Transverse colon (tissue), 4 donors: Measurements from ENCODE around the gene MAPK12. TPM values are rescaled to one million over a fixed set of nuclear protein-coding genes. Genes with fewer than 3 reads are reported as not detected.
A peak's percentile ranks its signal among the peaks of the same experiment; 100 is the strongest.

Experiments
- DNase-seq: peaks from one replicate; pipeline ENCODE4 v3.0.0-alpha.2; 2019
- H3K27ac ChIP-seq, 4 donors: fragments of 200-600 bp; sonication (generic); 2 replicates each; pipeline ENCODE4 v1.5.1; 2016 to 2018; ENCODE audit warnings: inconsistent platforms in 4 of 4
- H3K27me3 ChIP-seq: fragments of 200-600 bp; sonication (generic); 2 replicates; pipeline ENCODE4 v1.5.1; 2017; ENCODE audit warnings: inconsistent platforms
- H3K36me3 ChIP-seq, 4 donors: fragments of 200-600 bp; sonication (generic); 2 replicates each; pipeline ENCODE4 v1.5.1; 2017 to 2019; ENCODE audit warnings: inconsistent platforms in 4 of 4
- H3K4me1 ChIP-seq, 4 donors: fragments of 200-600 bp; sonication (generic); 2 replicates each; pipeline ENCODE4 v1.5.1; 2017 to 2020; ENCODE audit warnings: inconsistent platforms in 4 of 4
- H3K4me3 ChIP-seq, 4 donors: fragments of 200-600 bp; sonication (generic); 1 replicate in 1 of 4; 2 replicates in 3 of 4; pipeline versions ENCODE4 v1.5.1 to v1.6.1; 2017 to 2019; ENCODE audit warnings: inconsistent platforms in 4 of 4
- H3K9me3 ChIP-seq, 2 donors: fragments of 200-600 bp; sonication (generic); 2 replicates each; pipeline ENCODE4 v1.5.1; 2017 to 2019; ENCODE audit warnings: inconsistent platforms in 2 of 2
- CTCF ChIP-seq, 5 experiments: fragments of 200-600 bp in 3 of 5; fragments of 450-650 bp in 2 of 5; sonication (generic) in 3 of 5; IDR thresholded peaks; 1 replicate in 2 of 5; 2 replicates in 3 of 5; pipeline ENCODE4 v1.5.1; 2016 to 2017; ENCODE audit warnings: antibody characterized with exemption in 5 of 5, inconsistent platforms in 3 of 5, mild to moderate bottlenecking in 2 of 5, moderate library complexity in 1 of 5
- EP300 ChIP-seq: sonication (generic); formaldehyde crosslinking; IDR thresholded peaks from one replicate; pipeline ENCODE4 v1.6.1; 2017; ENCODE audit warnings: antibody characterized with exemption, low read depth
- POLR2A ChIP-seq: fragments of 450-650 bp; IDR thresholded peaks from one replicate; pipeline ENCODE4 v1.6.1; 2016; ENCODE audit warnings: antibody characterized with exemption, mild to moderate bottlenecking, moderate library complexity
- POLR2AphosphoS5 ChIP-seq, 3 donors: sonication (generic); formaldehyde crosslinking; IDR thresholded peaks; one replicate each; pipeline ENCODE4 v1.6.1; 2016; ENCODE audit warnings: antibody characterized with exemption in 3 of 3
- WGBS, 2 donors: methylation state at CpG; one replicate each; pipeline ENCODE4 v1.1.5; 2018; ENCODE audit warnings: low coverage in 1 of 2; 5-methylcytosine and 5-hydroxymethylcytosine counted together
- in situ Hi-C, 4 donors: fragments of 200-750 bp; cut with MboI; loops; one replicate each; pipeline versions ENCODE4 v1.15.0 to v1.15.1; 2017; ENCODE audit warnings: low sequenced_read_pairs in 3 of 4, low pct_ligation_motif_present in 1 of 4, low pct_unique_long_range_greater_than_20kb in 1 of 4
- intact Hi-C: fragments of 100-400 bp; cut with DNase I; formaldehyde crosslinking; loops from one replicate; pipeline ENCODE4 v1.15.1; 2023; ENCODE audit warnings: low total_unique reads
- total RNA-seq, 4 donors: library from RNA; depleted of rRNA; stranded (reverse); fragments of >200 nt; gene quantifications; one replicate each; pipeline ENCODE4 v1.1.0, GENCODE V29; 2016

The MAPK12 gene
- total RNA-seq, 4 donors from 2014 or later: 1.1 to 9.4 (median 3.3) TPM

GRCh38 chr22:50269970-50270665 is 8.6 kb upstream of the MAPK12 start, which contains the start of gene MAPK11:
TSS of gene MAPK11 (minus strand) at chr22:50270380. CDS start at chr22:50270292, 88 bp downstream.
- Histone ChIP-seq H3K4me3 (peak within 1 kb of the TSS in 3 of 4 donors; percentile 33 to 59 (median 47)), H3K9me3 (no peaks in the 10 kb centered on the region), H3K36me3 (peaks cover 0 to 1% (median 0%) of the 10 kb centered on the region in 4 donors), H3K27me3 (peaks cover 51% of the 10 kb centered on the region), H3K4me1 (peaks cover 23 to 54% (median 49%) of the 10 kb centered on the region in 4 donors), H3K27ac (peak within 1 kb of the TSS; percentile 26 to 55 (median 40))
- TF ChIP-seq CTCF (IDR thresholded peaks at IDR 0.05) (no peak), POLR2A (no peak), POLR2AphosphoS5 (IDR thresholded peaks at IDR 0.05) (no peak), EP300 (no peak)
- 0% methylated on average over 54 of the region's 92 CpGs; no CpG with 5 or more reads in 1 of the 2 donors for WGBS, 2 donors
- in situ Hi-C loops: loop anchor here in 2 of 4 donors (10.0 kb wide), 2 partner anchors 65 to 225 kb away; no protein-coding TSS in a partner anchor
- DNase-seq: peak; percentile 58
- intact Hi-C loops: no loop called here

GRCh38 chr22:50269573-50269969 is 8.1 kb upstream of the MAPK12 start:
- WGBS, 2 donors: 15% methylated on average over 10 of the region's 18 CpGs; no CpG with 5 or more reads in 1 of the 2 donors
- H3K27ac ChIP-seq: peak overlapping the region in 2 of 4 donors; percentile 37 to 43
- TF ChIP-seq POLR2A (no peak), POLR2AphosphoS5 (IDR thresholded peaks at IDR 0.05) (no peak), EP300 (no peak), CTCF (IDR thresholded peaks at IDR 0.05) (no peak)
- peaks cover 23 to 54% (median 49%) of the 10 kb centered on the region in 4 donors for H3K4me1 ChIP-seq
- DNase-seq: no peak
- no peaks in the 10 kb centered on the region for H3K9me3 ChIP-seq
- peaks cover 51% of the 10 kb centered on the region for H3K27me3 ChIP-seq
- intact Hi-C loops: no loop called here
- peak overlapping the region in 3 of 4 donors; percentile 33 to 59 (median 47) for H3K4me3 ChIP-seq
- in situ Hi-C loops: loop anchor here in 1 of 4 donors (10.0 kb wide), 1 partner anchor 225 kb away; no protein-coding TSS in a partner anchor
- H3K36me3 ChIP-seq: no peaks in the 10 kb centered on the region

- Histone ChIP-seq H3K27ac (no peak overlapping the region), H3K27me3 (peaks cover 57% of the 10 kb centered on the region), H3K4me3 (no peak overlapping the region), H3K4me1 (peaks cover 23 to 54% (median 49%) of the 10 kb centered on the region in 4 donors), H3K9me3 (no peaks in the 10 kb centered on the region), H3K36me3 (no peaks in the 10 kb centered on the region)
- no peak for TF ChIP-seq POLR2A
- TF ChIP-seq POLR2AphosphoS5 (IDR thresholded peaks at IDR 0.05): no peak
- no peak for TF ChIP-seq EP300
- TF ChIP-seq CTCF (IDR thresholded peaks at IDR 0.05): no peak
- intact Hi-C loops (no loop called here), in situ Hi-C loops (loop anchor here in 1 of 4 donors (10.0 kb wide), 1 partner anchor 226 kb away; no protein-coding TSS in a partner anchor)
- WGBS, 2 donors: 40% methylated on average over 9 of the region's 9 CpGs; no CpG with 5 or more reads in 1 of the 2 donors
- DNase-seq: peak; percentile 35
These were observed 7.2 kb upstream of the MAPK12 start for GRCh38 chr22:50268655-50269113.

- Histone ChIP-seq H3K4me1 (peaks cover 23 to 54% (median 49%) of the 10 kb centered on the region in 4 donors), H3K4me3 (peak overlapping the region in 1 of 4 donors; percentile 37), H3K27ac (no peak overlapping the region), H3K9me3 (no peaks in the 10 kb centered on the region), H3K27me3 (peaks cover 66% of the 10 kb centered on the region), H3K36me3 (no peaks in the 10 kb centered on the region)
- intact Hi-C loops: no loop called here
- no peak for TF ChIP-seq POLR2A
- no peak for TF ChIP-seq CTCF (IDR thresholded peaks at IDR 0.05)
- TF ChIP-seq POLR2AphosphoS5 (IDR thresholded peaks at IDR 0.05): no peak
- TF ChIP-seq EP300: no peak
- peak; percentile 66 for DNase-seq
- in situ Hi-C loops: loop anchor here in 1 of 4 donors (10.0 kb wide), 1 partner anchor 227 kb away; no protein-coding TSS in a partner anchor
- WGBS, 2 donors: 28% methylated on average over 55 of the region's 75 CpGs; no CpG with 5 or more reads in 1 of the 2 donors
These were observed 6.3 kb upstream of the MAPK12 start for GRCh38 chr22:50267591-50268390.
